Uterus (tissue), 4 donors: ENCODE data around the gene TTBK2. TPM values are rescaled to one million over a fixed set of nuclear protein-coding genes. Genes with fewer than 3 reads are reported as not detected.

ENCODE experiments used
- DNase-seq, 2 donors: peaks; one replicate each; pipeline ENCODE4 v3.0.0-alpha.2; 2019 to 2020
- H3K27ac ChIP-seq, 2 donors: fragments of 200-600 bp; sonication (generic); 1 replicate in 1 of 2; 2 replicates in 1 of 2; pipeline ENCODE4 v1.5.1; 2016 to 2018
- H3K27me3 ChIP-seq, 2 donors: fragments of 200-600 bp; sonication (generic); one replicate each; pipeline ENCODE4 v1.5.1; 2018 to 2019; ENCODE audit warnings: control low read depth in 1 of 2
- H3K36me3 ChIP-seq, 2 donors: fragments of 200-600 bp; sonication (generic); one replicate each; pipeline ENCODE4 v1.5.1; 2019; ENCODE audit warnings: control low read depth in 1 of 2
- H3K4me1 ChIP-seq, 2 donors: fragments of 200-600 bp; sonication (generic); one replicate each; pipeline ENCODE4 v1.5.1; 2018 to 2019; ENCODE audit warnings: control low read depth in 1 of 2
- H3K4me3 ChIP-seq, 2 donors: fragments of 200-600 bp; sonication (generic); 1 replicate in 1 of 2; 2 replicates in 1 of 2; pipeline ENCODE4 v1.5.1; 2018 to 2019; ENCODE audit warnings: mild to moderate bottlenecking in 1 of 2
- H3K9me3 ChIP-seq, 2 donors: fragments of 200-600 bp; sonication (generic); one replicate each; pipeline ENCODE4 v1.5.1; 2019; ENCODE audit warnings: control low read depth in 1 of 2
- POLR2A ChIP-seq, 2 donors: fragments of 450-650 bp; IDR thresholded peaks; one replicate each; pipeline ENCODE4 v1.6.1; 2016; ENCODE audit warnings: antibody characterized with exemption in 2 of 2, mild to moderate bottlenecking in 1 of 2, moderate library complexity in 1 of 2
- intact Hi-C: fragments of 100-400 bp; cut with DNase I; formaldehyde crosslinking; loops from one replicate; pipeline ENCODE4 v1.15.1; 2023; ENCODE audit warnings: low total_unique reads
- small RNA-seq: library from RNA; depleted of rRNA; stranded (forward); fragments of <200 nt; gene quantifications from one replicate; pipeline ENCODE3, GENCODE V24; 2016
- total RNA-seq, 4 donors: library from RNA; depleted of rRNA in 3 of 4; stranded (reverse); fragments of >200 nt in 3 of 4; gene quantifications; one replicate each; pipeline versions ENCODE4 v1.1.0 to v1.2.4, GENCODE V29; 2014 to 2023
- TF ChIP-seq, protein P1 (sequence below), 4 experiments: fragments of 200-600 bp in 2 of 4; fragments of 450-650 bp in 2 of 4; sonication (generic) in 2 of 4; IDR thresholded peaks; one replicate each; pipeline ENCODE4 v1.5.1; 2016 to 2019; ENCODE audit warnings: antibody characterized with exemption in 4 of 4, mild to moderate bottlenecking in 2 of 4, moderate library complexity in 1 of 4
- donor health status: DM: yes; HTN: yes; CAD: no.

The TTBK2 gene
- total RNA-seq, 4 donors from 2014 or later = 5.9 to 32.3 (median 20.6) TPM

DNA sequence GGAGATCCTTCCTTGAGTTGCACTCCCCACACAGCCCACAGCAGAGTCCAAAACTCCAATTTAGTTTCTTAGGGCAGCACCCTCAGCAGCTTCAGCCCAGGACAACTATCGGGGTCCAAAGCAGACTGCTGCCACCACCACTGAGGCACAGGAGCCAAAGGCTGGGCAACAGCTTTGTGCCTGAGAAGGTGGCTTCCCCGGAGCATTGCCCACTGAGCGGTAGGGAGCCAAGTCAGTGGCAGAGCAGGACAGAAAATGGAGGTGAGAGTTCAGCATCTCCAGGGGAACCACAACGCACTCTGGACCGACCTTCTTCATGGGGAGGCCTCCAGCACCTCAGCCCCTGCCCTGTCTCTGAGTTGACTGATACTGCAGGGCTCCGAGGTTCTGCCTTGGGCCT lies 227.1 kb downstream of the TTBK2 start:
- intact Hi-C loops = no loop called here
- no peaks in the 10 kb centered on the region for H3K36me3 ChIP-seq
- no peaks in the 10 kb centered on the region for H3K27me3 ChIP-seq
- TF ChIP-seq POLR2A (IDR thresholded peaks at IDR 0.05) = no peak
- TF ChIP-seq, protein P1, sequence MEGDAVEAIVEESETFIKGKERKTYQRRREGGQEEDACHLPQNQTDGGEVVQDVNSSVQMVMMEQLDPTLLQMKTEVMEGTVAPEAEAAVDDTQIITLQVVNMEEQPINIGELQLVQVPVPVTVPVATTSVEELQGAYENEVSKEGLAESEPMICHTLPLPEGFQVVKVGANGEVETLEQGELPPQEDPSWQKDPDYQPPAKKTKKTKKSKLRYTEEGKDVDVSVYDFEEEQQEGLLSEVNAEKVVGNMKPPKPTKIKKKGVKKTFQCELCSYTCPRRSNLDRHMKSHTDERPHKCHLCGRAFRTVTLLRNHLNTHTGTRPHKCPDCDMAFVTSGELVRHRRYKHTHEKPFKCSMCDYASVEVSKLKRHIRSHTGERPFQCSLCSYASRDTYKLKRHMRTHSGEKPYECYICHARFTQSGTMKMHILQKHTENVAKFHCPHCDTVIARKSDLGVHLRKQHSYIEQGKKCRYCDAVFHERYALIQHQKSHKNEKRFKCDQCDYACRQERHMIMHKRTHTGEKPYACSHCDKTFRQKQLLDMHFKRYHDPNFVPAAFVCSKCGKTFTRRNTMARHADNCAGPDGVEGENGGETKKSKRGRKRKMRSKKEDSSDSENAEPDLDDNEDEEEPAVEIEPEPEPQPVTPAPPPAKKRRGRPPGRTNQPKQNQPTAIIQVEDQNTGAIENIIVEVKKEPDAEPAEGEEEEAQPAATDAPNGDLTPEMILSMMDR (IDR thresholded peaks at IDR 0.05) = no peak
- DNase-seq = no peak
- no peak overlapping the region for H3K27ac ChIP-seq
- H3K9me3 ChIP-seq = no peaks in the 10 kb centered on the region
- no peak overlapping the region for H3K4me3 ChIP-seq
- no peaks in the 10 kb centered on the region for H3K4me1 ChIP-seq

DNA sequence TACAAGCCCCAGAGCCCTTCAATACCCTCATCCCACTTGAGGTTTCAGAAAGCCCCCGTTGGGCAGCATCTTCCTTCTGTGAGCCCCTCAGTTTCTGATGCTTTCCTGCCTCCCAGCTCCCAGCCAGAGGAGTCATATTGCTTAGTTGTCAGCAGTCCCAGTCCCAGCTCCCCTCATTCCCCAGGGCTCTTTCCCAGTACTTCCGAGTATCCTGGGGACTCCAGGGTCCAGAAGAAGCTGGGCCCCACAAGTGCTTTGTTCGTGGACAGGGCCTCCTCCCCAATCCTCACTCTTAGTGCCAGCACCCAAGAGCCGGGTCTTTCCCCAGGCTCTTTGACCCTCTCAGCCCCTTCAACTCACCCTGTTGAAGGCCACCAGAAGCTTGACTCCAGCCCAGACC lies 227.6 kb downstream of the TTBK2 start:
- Histone ChIP-seq H3K27ac (no peak overlapping the region), H3K27me3 (no peaks in the 10 kb centered on the region), H3K4me1 (no peaks in the 10 kb centered on the region), H3K9me3 (no peaks in the 10 kb centered on the region), H3K4me3 (no peak overlapping the region), H3K36me3 (no peaks in the 10 kb centered on the region)
- TF ChIP-seq POLR2A (IDR thresholded peaks at IDR 0.05) = no peak
- TF ChIP-seq, protein P1 (IDR thresholded peaks at IDR 0.05) = no peak
- intact Hi-C loops = no loop called here
- no peak for DNase-seq

DNA sequence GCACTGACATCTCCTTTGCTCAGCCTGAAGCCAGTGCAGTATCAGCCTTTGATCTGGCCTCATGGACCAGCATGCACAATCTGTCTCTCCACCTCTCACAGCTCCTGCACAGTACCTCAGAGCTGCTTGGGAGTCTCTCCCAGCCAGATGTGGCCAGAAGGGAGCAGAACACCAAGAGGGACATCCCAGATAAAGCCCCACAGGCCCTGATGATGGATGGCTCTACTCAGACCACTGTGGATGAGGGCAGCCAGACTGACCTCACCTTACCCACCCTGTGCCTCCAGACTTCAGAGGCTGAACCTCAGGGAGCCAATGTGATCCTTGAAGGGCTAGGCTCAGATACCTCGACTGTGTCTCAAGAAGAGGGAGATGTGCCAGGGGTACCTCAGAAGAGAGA lies 228.0 kb downstream of the TTBK2 start:
- Histone ChIP-seq H3K4me1 (no peaks in the 10 kb centered on the region), H3K36me3 (no peaks in the 10 kb centered on the region), H3K9me3 (no peaks in the 10 kb centered on the region), H3K27ac (no peak overlapping the region), H3K4me3 (no peak overlapping the region), H3K27me3 (no peaks in the 10 kb centered on the region)
- TF ChIP-seq, protein P1 (IDR thresholded peaks at IDR 0.05) = no peak
- TF ChIP-seq POLR2A (IDR thresholded peaks at IDR 0.05) = no peak
- no peak for DNase-seq
- intact Hi-C loops = no loop called here

DNA sequence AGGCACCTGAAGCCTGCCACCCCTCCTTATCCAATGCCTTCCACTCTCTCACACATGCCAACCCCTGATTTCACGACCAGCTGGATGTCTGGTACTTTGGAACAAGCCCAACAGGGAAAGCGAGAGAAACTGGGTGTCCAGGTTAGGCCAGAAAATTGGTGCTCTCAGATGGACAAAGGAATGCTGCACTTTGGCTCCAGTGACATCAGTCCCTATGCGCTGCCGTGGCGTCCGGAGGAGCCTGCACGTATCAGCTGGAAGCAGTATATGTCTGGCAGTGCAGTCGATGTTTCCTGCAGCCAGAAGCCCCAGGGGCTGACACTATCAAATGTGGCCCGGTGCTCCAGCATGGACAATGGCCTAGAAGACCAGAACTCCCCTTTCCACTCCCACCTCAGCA lies 228.8 kb downstream of the TTBK2 start:
- no peaks in the 10 kb centered on the region for H3K36me3 ChIP-seq
- H3K27ac ChIP-seq = no peak overlapping the region
- H3K4me1 ChIP-seq = no peaks in the 10 kb centered on the region
- H3K4me3 ChIP-seq = no peak overlapping the region
- H3K9me3 ChIP-seq = no peaks in the 10 kb centered on the region
- DNase-seq = no peak
- TF ChIP-seq, protein P1 (IDR thresholded peaks at IDR 0.05) = no peak
- no peak for TF ChIP-seq POLR2A (IDR thresholded peaks at IDR 0.05)
- H3K27me3 ChIP-seq = no peaks in the 10 kb centered on the region
- intact Hi-C loops = no loop called here

DNA sequence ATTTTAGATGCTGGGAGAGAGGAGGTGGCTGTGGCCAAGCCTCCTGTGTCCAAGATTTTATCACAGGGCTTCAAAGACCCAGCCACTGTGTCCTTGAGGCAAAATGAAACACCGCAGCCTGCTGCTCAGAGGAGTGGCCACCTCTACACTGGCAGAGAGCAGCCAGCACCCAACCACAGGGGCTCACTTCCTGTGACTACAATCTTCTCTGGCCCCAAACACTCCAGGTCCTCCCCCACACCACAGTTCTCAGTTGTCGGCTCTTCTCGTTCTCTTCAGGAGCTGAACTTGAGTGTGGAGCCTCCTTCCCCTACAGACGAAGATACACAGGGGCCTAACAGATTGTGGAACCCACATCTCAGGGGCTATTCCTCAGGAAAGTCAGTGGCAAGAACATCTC lies 229.3 kb downstream of the TTBK2 start:
- Histone ChIP-seq H3K9me3 (no peaks in the 10 kb centered on the region), H3K36me3 (no peaks in the 10 kb centered on the region)
- intact Hi-C loops = no loop called here

More for the DNA sequence above, 229.3 kb downstream of the TTBK2 start:
- TF ChIP-seq, protein P1 (IDR thresholded peaks at IDR 0.05) = no peak
- no peak overlapping the region for H3K27ac ChIP-seq
- H3K27me3 ChIP-seq = no peaks in the 10 kb centered on the region
- no peak overlapping the region for H3K4me3 ChIP-seq
- H3K4me1 ChIP-seq = no peaks in the 10 kb centered on the region
- DNase-seq = no peak

Small RNAs within 50 kb of the gene (small RNA-seq; reads per million reads assigned to genes)
- gene KRT8P50 = not detected

Other genes starting within 250 kb of the TTBK2 start
- 10 to 100 TPM; 11.3 to 31.2 (median 19.5) TPM for gene CDAN1, start 183.7 kb downstream of the TTBK2 start, total RNA-seq
- 100 to 1,000 TPM in 1 of 4 donors, 10 to 100 TPM in 3; 30.9 to 156 (median 60.3) TPM for gene UBR1, start 185.3 kb upstream of the TTBK2 start, total RNA-seq
- 10 to 100 TPM; 18.8 to 56.6 (median 22.5) TPM for gene TMEM62, start 212.8 kb upstream of the TTBK2 start, total RNA-seq